GM18526 (cell line): ENCODE results near the gene BCAS4.

Experiments used
- POLR2A ChIP-seq: IDR thresholded peaks from 3 replicates; pipeline ENCODE4 v1.6.1; 2011; ENCODE audit not compliant: insufficient read length; ENCODE audit errors: extremely low read depth

The BCAS4 gene

DNA sequence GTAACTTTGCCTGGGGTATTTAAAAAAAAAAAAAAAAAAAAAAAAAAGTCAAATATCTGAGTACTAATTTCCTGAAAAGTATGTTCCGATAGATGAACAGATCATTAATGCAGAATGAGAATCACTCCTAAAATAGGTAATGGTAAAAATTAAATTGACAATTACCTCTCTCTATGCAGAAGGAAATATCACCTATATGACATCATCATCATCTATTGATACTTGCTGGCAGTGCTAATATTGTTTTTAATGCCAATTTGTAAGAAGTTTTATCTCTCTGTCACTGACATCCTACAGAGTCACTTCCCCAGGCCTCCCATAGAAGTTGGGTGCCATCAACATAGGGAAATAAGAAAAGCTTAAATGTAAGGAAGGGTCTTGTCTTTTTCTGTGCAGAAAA, 106.4 kb downstream of the BCAS4 start:
- TF ChIP-seq POLR2A = no peak

DNA sequence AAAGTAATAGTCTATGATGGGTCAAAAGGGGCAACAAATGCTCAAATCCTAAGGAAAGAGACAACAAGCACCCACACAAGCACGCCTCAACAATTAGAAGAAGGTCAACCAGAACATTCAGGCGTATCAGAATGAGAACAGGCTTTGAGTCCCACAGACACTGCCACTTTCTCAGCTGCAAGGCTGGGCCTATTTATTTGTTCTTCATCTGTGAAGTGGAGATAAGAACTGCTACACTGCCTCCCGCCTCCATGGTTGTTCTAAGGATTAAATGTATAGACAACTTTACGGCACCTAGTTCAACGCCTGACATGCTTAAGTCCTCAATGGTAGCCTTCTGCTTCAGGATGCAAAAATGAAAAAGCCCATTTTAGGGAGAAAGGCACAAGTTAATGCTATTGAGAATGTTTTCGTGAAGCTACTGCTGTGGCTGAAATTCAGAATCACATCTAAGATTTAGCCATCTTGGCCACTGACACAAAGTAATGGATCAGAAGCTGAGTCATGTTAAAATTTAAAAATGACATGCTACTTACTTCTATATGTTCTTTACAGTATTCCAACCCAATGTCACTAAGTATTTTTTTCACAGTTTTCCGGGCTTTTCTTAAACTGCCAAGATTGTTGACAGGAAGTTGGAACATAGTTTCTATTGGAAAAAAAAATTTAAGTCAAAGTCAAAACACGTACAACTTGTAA, 108.6 kb downstream of the BCAS4 start:
- no peak for TF ChIP-seq POLR2A

DNA sequence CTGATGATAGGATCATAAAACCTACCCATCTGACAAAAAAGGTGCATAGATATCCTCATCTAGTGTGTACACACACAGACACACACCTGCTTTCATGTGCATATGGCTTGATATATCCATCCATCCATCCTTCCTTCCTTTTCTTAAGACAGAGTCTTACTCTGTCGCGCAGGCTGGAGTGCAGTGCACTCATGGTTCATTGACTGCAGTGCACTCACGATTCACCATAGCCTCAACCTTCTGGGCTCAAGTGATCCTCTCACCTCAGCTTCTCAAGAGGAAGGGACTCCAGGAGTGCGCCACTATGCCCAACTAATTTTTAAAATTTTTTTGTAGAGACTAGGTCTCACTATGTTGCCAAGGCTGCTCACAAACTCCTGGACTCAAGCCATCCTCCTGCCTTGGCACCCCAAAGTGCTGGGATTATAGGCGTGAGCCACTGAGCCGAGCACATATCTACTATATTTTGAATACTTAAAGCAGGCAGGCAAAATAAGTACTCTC, 109.3 kb downstream of the BCAS4 start:
- TF ChIP-seq POLR2A = no peak

DNA sequence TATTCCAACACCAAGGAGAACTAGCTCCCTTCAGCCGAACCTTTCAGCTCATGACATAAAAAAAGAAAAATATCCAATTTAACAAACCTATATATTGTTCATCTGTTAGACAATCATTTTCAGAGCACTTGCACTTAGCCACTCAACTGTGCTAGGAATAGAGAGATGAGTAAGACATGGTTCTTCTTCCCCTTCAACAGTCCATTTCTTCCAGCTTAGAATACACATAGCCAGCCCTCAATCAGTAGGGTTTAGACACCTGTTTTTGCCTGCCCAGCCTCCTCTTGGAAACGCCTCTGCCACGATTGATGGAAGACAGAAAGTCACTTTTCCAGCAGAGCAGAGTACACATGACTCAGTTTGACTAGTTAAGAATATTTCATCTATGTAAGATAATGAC, 114.6 kb downstream of the BCAS4 start:
- TF ChIP-seq POLR2A = no peak

DNA sequence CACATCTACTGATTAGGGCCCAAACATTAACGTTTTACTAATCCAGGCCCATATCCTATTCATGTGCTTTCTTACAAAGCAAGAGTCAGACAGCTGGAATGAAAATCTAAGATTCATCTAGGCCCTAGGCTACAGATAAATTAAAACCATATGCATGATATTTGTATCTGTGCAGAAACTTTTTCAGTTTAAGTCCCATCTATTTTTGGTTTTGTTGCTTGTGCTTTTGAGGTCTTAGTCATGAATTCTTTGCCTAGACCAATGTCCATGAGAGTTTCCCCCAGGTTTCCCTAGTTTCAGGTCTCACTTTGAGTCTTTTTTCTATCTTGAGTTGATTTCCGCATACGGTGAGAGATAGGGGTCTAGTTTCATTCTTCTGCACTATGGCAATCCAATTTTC, 116.2 kb downstream of the BCAS4 start:
- TF ChIP-seq POLR2A = no peak

DNA sequence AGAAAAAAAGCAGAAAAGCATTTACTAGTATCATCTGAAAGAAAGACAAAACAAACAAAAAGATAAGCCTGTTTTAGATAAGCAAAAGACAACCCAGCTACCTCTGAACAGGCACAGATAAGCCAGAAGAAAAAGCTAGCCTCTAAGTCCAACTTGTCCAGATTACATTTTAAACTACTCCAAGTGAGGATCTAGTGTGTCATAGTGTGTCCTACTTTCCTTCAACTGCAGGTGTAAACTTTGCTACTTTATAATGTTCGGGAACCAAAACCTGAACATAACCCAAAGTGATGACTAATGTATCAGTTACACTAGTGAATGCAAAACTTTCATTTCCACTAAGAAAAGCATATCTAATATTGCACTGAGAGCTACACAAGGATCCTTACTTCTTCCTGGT, 116.9 kb downstream of the BCAS4 start:
- no peak for TF ChIP-seq POLR2A

DNA sequence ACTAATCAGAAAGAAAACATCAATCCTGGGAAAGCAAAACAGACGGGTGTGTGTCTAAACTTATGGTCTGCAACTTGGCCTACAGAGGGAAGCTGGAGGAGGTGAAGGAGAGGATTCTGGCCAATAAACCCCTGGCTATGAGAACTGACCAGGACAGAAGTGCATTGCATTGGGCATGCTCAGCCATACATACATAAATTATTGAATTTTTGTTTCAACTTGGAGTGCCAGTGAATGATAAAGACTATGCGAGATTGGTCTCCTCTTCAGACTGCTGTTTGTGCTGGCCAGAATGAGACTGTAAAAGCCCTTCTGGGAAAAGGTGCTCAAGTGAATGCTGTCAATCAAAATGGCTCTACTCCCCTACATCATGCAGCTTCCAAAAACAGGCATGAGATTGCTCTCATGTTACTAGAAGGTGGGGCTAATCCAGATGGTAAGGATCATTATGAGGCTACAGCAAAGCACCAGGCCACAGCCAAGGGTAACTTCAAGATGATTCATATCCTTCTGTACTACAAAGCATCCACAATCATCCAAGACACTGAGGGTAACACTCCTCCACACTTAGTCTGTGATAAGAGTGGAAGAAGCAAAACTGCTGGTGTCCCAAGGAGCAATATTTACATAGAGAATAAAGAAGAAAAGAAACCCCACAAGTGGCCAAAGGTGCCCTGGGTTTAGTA, 119.0 kb downstream of the BCAS4 start:
- no peak for TF ChIP-seq POLR2A

DNA sequence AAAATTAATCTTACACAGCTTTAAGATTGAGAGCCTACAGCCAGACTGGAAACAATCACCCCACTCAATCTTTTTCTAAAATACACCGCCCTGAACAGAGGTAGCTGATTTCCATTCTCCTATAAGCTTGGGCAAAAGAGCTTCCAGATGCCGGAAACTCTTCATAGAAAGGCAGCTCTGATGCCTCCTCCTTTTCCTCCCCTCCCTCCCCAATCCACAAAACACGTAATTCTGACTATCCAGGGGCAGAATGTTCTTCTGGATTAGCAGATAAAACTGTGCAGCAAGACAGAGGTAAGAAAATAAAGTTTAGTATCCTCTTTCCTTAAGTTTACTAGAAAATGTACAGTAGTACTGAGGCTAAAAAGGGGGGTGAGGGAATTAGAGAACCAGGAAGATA, 120.6 kb downstream of the BCAS4 start:
- TF ChIP-seq POLR2A = no peak

DNA sequence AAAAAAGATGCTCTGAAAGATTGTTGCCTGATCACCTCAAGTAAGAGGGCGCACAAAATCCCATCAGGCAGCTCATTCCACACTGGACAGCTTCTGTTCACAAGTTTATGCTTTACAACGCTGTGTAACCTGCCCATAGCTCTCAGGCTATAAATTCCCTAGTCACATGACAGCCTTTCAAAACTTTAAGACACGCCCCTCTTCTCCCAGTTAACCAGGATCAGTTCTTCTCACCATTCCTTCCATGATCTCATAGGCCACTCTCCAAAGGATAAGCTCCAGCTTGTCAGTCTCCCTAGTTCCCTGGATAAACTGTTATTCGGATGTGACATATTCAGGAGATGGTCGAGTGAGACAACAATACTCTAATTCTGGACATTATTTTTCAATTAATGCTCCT, 121.4 kb downstream of the BCAS4 start:
- TF ChIP-seq POLR2A = no peak

DNA sequence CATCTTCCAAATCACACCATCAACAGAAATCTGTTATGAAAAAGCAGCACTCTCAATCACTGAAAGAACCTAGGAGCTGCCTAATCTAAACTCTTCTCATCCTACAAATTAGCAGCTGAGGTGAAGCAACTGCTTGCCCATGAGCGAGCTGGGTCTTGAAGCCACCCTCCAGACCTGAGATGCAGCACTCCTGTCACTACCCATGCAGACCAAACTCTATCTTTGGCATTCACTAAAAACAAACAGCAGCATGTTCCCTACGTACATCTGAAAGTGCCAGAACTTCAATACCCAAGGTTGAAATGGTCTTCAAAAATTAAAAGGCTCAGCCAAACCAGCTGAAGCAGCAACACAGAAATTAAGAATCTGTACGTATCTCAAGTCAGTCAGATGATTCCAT, 122.1 kb downstream of the BCAS4 start:
- TF ChIP-seq POLR2A = no peak

DNA sequence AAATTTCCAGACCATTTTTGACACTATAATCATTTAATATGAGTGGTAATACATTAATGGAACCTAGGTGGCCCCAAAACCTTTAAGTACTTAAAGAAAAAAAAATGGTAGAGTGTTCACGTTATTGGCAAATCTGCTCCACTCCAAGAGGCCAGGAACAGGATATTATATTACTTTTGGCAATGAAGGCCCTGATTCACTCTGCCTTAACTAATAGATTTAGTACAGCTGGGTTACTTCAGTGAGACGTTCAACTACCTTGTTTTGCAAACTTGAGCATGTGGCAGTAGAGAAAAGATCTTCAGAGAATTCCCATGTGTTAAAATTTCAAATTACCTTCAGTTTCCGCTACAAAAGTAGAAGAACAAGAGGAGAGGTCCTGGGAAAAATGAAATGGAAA, 123.5 kb downstream of the BCAS4 start:
- TF ChIP-seq POLR2A = no peak

DNA sequence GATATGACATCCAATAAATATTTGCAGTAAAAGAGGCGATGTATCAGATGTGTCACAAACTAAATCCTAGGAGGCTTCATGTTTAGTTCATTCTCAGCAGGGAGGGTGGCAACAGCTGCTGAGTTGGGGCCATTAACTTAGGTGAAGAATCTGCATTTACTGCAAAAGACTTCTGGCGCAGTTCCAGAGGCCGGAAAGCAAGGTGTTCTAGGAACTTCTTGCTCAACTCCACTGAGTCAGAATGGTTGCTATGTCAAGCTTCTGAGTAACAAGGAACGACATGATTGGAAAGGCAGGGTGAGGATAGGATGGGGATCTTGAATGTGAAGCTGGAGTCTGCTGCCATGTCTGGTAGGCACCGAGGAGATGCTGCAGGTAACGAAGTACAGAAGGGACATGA, 124.7 kb downstream of the BCAS4 start:
- no peak for TF ChIP-seq POLR2A

DNA sequence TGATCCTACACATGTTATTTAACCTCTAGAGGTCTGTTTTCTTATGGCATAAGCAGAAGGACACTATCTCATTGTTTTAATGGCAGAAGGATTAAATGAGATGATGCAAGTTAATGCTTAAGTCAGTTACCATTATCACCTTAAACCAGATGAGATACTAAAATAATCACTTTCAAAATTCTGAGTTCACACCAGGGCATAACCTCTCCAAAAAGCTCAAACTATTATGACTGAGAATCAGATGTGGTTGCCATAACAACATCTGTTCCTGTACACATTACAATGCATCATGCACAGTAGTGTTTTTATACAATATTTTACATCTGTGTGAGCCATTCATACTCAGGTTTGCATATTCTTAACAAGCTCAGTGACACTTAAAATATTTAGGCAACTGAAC, 126.1 kb downstream of the BCAS4 start:
- no peak for TF ChIP-seq POLR2A

DNA sequence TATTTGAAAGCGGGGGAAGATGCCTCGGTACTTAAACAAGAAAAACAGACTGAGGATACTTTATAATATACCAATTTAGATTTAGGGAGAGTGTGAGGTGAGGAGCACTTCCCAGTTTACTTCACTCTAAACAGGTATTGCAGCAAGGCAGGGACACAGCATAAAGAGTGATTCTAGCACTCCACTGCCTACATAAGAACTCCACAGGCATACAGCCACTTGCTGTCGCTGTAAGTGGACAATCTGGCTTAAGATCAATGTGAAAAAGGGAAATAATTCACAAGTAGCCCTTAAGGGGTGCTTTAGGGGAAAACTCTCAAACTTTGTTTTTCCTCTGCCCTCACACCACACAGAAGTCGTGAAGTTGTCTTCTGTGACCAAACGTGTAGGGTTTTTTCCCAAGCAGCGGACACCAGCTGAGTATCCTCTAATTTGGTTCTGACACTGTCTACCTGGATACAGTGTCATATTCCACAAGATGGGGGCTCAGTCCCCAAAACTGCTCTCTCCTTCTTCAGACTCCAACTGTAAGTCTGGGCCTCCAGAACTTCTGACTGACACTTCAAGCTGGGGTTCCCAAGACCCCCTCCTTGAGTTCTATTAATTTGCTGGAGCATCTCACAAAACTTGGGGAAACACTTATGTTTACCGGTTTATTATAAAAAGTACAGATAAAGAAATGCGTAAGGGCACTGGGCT, 127.1 kb downstream of the BCAS4 start:
- no peak for TF ChIP-seq POLR2A

DNA sequence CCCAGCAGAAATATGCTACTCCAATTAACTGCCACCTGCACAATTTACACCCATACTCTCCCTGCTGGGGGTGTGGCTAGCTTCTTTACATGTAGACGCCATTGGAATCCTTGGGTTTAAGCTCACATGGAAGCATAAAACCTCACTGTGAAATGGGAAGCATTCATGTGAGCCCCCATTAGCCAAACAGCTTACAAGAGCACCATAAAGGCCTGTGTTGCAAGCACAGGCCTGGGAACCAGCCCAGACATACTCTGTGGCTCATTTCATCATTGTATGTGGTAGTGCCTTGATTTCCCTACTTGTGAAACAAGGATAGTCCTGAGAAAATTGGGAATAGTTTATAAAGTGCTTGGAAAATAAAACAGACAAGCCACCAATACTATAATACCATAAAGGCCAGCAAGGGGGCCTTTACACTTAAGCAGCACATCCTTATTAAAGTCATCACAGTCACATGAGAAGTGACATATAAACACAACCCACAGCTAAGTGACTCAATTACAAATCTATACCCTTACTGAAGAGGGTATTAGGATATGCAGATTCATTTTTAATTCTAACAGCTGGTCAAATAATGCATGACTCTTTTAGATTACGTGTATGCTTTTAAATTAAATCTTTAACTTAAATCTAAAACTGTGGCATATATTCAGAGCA, 129.5 kb downstream of the BCAS4 start:
- no peak for TF ChIP-seq POLR2A

DNA sequence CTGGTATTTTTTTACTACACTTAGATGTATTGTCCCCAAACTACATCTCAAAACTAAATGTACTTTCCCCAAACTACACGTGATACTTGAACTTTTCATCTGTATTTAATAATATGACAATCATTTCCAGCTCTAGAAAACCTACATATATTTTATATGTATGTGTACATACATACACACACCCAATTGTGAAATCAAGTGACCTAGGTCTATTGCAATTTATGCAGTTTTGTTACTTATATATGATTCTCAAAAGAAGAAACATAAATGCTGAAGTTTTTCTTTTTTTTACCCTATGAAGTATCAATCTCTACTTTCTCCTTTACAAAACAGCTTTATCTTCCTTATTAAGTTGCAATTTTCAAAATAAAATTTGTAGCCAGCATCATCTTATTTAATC, 131.7 kb downstream of the BCAS4 start:
- TF ChIP-seq POLR2A = no peak
